ENCODE measurements around the gene TTC12.

GRCh38 chr11:113295993-113296392, 18.4 kb upstream of the TTC12 start:
- TF ChIP-seq NFXL1 (CRISPR knock-in tag; IDR thresholded peaks at IDR 0.05), result no peak
- TF ChIP-seq ZBTB33 (CRISPR knock-in tag; IDR thresholded peaks at IDR 0.05), result no peak
- TF ChIP-seq GTF2F1 (IDR thresholded peaks at IDR 0.05; ENCODE audit: low read depth, low read length), result no peak
